HepG2 (cell line): ENCODE data around the gene TMEM14C. TPM values are rescaled to one million over a fixed set of nuclear protein-coding genes. Genes with fewer than 3 reads are reported as not detected.

Source experiments
- ATF4 ChIP-seq, 2 experiments: fragments of 450-650 bp in 1 of 2; sonication (generic) in 1 of 2; formaldehyde crosslinking; IDR thresholded peaks; 2 replicates each; pipeline versions ENCODE4 v1.5.0 to v1.8.0; 2020 to 2022; ENCODE audit warnings: mild to moderate bottlenecking in 1 of 2, missing genetic modification reagents in 1 of 2
- BCLAF1 ChIP-seq: fragments of 450-650 bp; IDR thresholded peaks from 2 replicates; pipeline ENCODE4 v1.6.1; 2017; ENCODE audit warnings: mild to moderate bottlenecking
- CEBPZ ChIP-seq: IDR thresholded peaks from 2 replicates; pipeline ENCODE4 v1.6.1; 2012; ENCODE audit warnings: low read length, improper control_type of control experiment
- CHD2 ChIP-seq: IDR thresholded peaks from 2 replicates; pipeline ENCODE4 v1.6.1; 2011; ENCODE audit warnings: low read depth, low read length, improper control_type of control experiment
- FOXP1 ChIP-seq, 2 experiments: fragments of 450-650 bp in 1 of 2; IDR thresholded peaks; 2 replicates each; pipeline ENCODE4 v1.6.1; 2017 to 2018; ENCODE audit warnings: antibody characterized with exemption in 1 of 2
- MXD3 ChIP-seq: IDR thresholded peaks from 2 replicates; pipeline ENCODE4 v1.6.1; 2016; ENCODE audit warnings: mild to moderate bottlenecking, missing biosample characterization, missing genetic modification reagents
- NR2F6 ChIP-seq, 2 experiments: IDR thresholded peaks; 2 replicates each; pipeline ENCODE4 v1.6.1; 2016; ENCODE audit warnings: antibody characterized with exemption in 1 of 2, mild to moderate bottlenecking in 1 of 2
- ONECUT2 ChIP-seq: sonication (generic); formaldehyde crosslinking; IDR thresholded peaks from 2 replicates; pipeline ENCODE4 v1.4.0; 2020; ENCODE audit warnings: missing genetic modification reagents
- PRMT3 ChIP-seq: sonication (generic); formaldehyde crosslinking; IDR thresholded peaks from 2 replicates; pipeline ENCODE4 v1.8.1; 2022; ENCODE audit warnings: low read depth, mild to moderate bottlenecking, moderate library complexity, missing genetic modification reagents, borderline replicate concordance
- SP5 ChIP-seq: IDR thresholded peaks from 2 replicates; pipeline ENCODE4 v1.6.1; 2016; ENCODE audit warnings: low read depth, borderline replicate concordance
- SRF ChIP-seq: IDR thresholded peaks from 2 replicates; pipeline ENCODE4 v1.6.1; 2011; ENCODE audit warnings: mild to moderate bottlenecking, low read depth, low read length, moderate library complexity
- SRY ChIP-seq: sonication (generic); formaldehyde crosslinking; IDR thresholded peaks from 2 replicates; pipeline ENCODE4 v1.8.0; 2022; ENCODE audit warnings: mild to moderate bottlenecking, missing genetic modification reagents
- ZKSCAN1 ChIP-seq: fragments of 150-350 bp; IDR thresholded peaks from 2 replicates; pipeline ENCODE4 v1.6.1; 2014; ENCODE audit warnings: low read length
- ZKSCAN5 ChIP-seq: sonication (generic); formaldehyde crosslinking; IDR thresholded peaks from 2 replicates; pipeline ENCODE4 v1.5.1; 2020; ENCODE audit warnings: mild to moderate bottlenecking, missing genetic modification reagents
- ZNF205 ChIP-seq: IDR thresholded peaks from 2 replicates; pipeline ENCODE4 v1.6.1; 2018; ENCODE audit warnings: missing biosample characterization, missing genetic modification reagents
- ZNF3 ChIP-seq: IDR thresholded peaks from 2 replicates; pipeline ENCODE4 v1.7.0; 2017; ENCODE audit warnings: inconsistent platforms
- ZNF33B ChIP-seq: sonication (generic); formaldehyde crosslinking; IDR thresholded peaks from 2 replicates; pipeline ENCODE4 v1.5.1; 2020; ENCODE audit warnings: mild to moderate bottlenecking, missing genetic modification reagents
- ZNF362 ChIP-seq: sonication (generic); formaldehyde crosslinking; IDR thresholded peaks from 2 replicates; pipeline ENCODE4 v1.4.0; 2020; ENCODE audit warnings: missing genetic modification reagents, mild to moderate bottlenecking, borderline replicate concordance
- ZNF670 ChIP-seq: sonication (generic); formaldehyde crosslinking; IDR thresholded peaks from 2 replicates; pipeline ENCODE4 v1.8.0; 2022; ENCODE audit warnings: mild to moderate bottlenecking, missing genetic modification reagents, borderline replicate concordance
- ZNF7 ChIP-seq: IDR thresholded peaks from 2 replicates; pipeline ENCODE4 v1.6.1; 2016; ENCODE audit warnings: missing biosample characterization, missing genetic modification reagents
- ZNF766 ChIP-seq: sonication (generic); formaldehyde crosslinking; IDR thresholded peaks from 2 replicates; pipeline ENCODE4 v1.5.0; 2020; ENCODE audit warnings: missing genetic modification reagents, borderline replicate concordance
- polyA plus RNA-seq, 8 experiments: library from polyadenylated mRNA; depleted of rRNA in 3 of 8; stranded (reverse) in 7 of 8; unstranded in 1 of 8; fragments of >200 nt; fragmentation: Illumina TruSeq in 4 of 8; extraction: Trizol in 4 of 8; gene quantifications; 2 replicates each; pipeline versions ENCODE4 v1.2.1 to v1.2.3, GENCODE V29; 2011 to 2016; ENCODE audit warnings: low read depth in 4 of 8, missing spikeins in 1 of 8, mixed read lengths in 1 of 8; ENCODE audit not compliant: insufficient read depth in 1 of 8
- total RNA-seq, 5 experiments: library from RNA; depleted of rRNA; stranded (reverse); fragments of >200 nt; fragmentation: Illumina TruSeq; extraction: Trizol; gene quantifications; 2 replicates each; pipeline ENCODE4 v1.2.3, GENCODE V29; 2016; ENCODE audit warnings: low read depth in 1 of 5

The TMEM14C gene
- total and polyA plus RNA-seq, 2 of the 13 experiments (the other 11 are each of a cell fraction or from before 2014, with no cell fraction given): 184 TPM

- TF ChIP-seq MXD3 (CRISPR knock-in tag) (peak; percentile 88; the same call in 1 of the 2 replicates), ZNF766 (no peak), SP5 (CRISPR knock-in tag) (peak; percentile 97), ZNF7 (CRISPR knock-in tag) (no peak), PRMT3 (CRISPR knock-in tag) (no peak), ZKSCAN1 (no peak; the same call in 1 of the 2 replicates), ZNF205 (peak; percentile 88), ZNF33B (peak; percentile 85), ZNF670 (CRISPR knock-in tag) (0 out of 2 replicates have a peak, but pooled peaks have one; percentile 75), CEBPZ (no peak), ATF4 (CRISPR knock-in tag; IDR thresholded peaks at IDR 0.05) (peak in 1 of 2 experiments; percentile 89; a peak in 2 of 4 replicates), ZNF362 (CRISPR knock-in tag) (peak; percentile 31; the same call in 1 of the 2 replicates), SRY (CRISPR knock-in tag) (peak; percentile 55; the same call in 1 of the 2 replicates), ZNF3 (CRISPR knock-in tag) (no peak; the same call in 1 of the 2 replicates), FOXP1 (IDR thresholded peaks at IDR 0.05) (no peak), FOXP1 (CRISPR knock-in tag; IDR thresholded peaks at IDR 0.05) (peak; percentile 37; the same call in 1 of the 2 replicates), ONECUT2 (CRISPR knock-in tag) (0 out of 2 replicates have a peak, but pooled peaks have one; percentile 55), BCLAF1 (no peak), ZKSCAN5 (CRISPR knock-in tag) (peak; percentile 78; the same call in 1 of the 2 replicates), CHD2 (peak; percentile 66; the same call in 1 of the 2 replicates), SRF (0 out of 2 replicates have a peak, but pooled peaks have one; percentile 34), NR2F6 (IDR thresholded peaks at IDR 0.05) (peak; percentile 37; the same call in 1 of the 2 replicates), NR2F6 (CRISPR knock-in tag; IDR thresholded peaks at IDR 0.05) (peak; percentile 41; the same call in 1 of the 2 replicates)
Measured at GRCh38 chr6:10747251-10747972, 24.5 kb downstream of the TMEM14C start, which contains the start of gene TMEM14B (continued).
